Measurements from ENCODE around the gene AGER. TPM values are rescaled to one million over a fixed set of nuclear protein-coding genes. Genes with fewer than 3 reads are reported as not detected.
A peak's percentile ranks its signal among the peaks of the same experiment; 100 is the strongest.

The AGER gene
- total and polyA plus RNA-seq, 9 of the 15 experiments (the other 6 are each of a cell fraction or from before 2014, with no cell fraction given), result 1.2 to 11.5 (median 4.1) TPM

GRCh38 chr6:32189069-32189741 is 5.2 kb upstream of the AGER start (continued):
- TF ChIP-seq ZNF398 (CRISPR knock-in tag; IDR thresholded peaks at IDR 0.05) (no peak), SMARCA4 (IDR thresholded peaks at IDR 0.05) (peak; percentile 9; the same call in 1 of the 2 replicates)

- FAIRE-seq (no peak), DNase-seq (ENCODE audit: extremely low read depth in 1 of 4, low spot score in 3 of 4) (peak in 1 of 4 experiments; percentile 41), ATAC-seq (peak; percentile 9)
- Histone ChIP-seq H4K20me1 (replicated peaks; ENCODE audit: control insufficient read depth, insufficient read depth, low read length) (no peaks in the 10 kb centered on the region), H3K4me2 (ENCODE audit: insufficient read depth, low read length) (peak overlapping the region; percentile 90), H3K79me2 (ENCODE audit: control insufficient read depth, insufficient read depth, low read length) (peaks cover 65% of the 10 kb centered on the region), H3K9ac (ENCODE audit: insufficient read depth in 1 of 2, low read depth in 2 of 2, low read length in 2 of 2) (peak overlapping the region; percentile 89 to 95), H3K27me3 (ENCODE audit: control insufficient read depth in 2 of 2, insufficient read depth in 2 of 2, low read length in 2 of 2) (no peaks in the 10 kb centered on the region), H2AFZ (ENCODE audit: low read depth, low read length) (no peak overlapping the region), H3K4me3 (peak overlapping the region; percentile 79), H3K36me3 (ENCODE audit: control insufficient read depth, insufficient read depth, low read length) (peaks cover 42% of the 10 kb centered on the region; the same call in 2 of the 3 replicates), H3K27ac (ENCODE audit: extremely low read depth, low read depth, low read length) (peak overlapping the region; percentile 93), H3K9me1 (ENCODE audit: control insufficient read depth, insufficient read depth, low read length) (no peaks in the 10 kb centered on the region), H3K4me1 (replicated peaks in 1 of 2; ENCODE audit: control insufficient read depth in 2 of 2, insufficient read depth in 2 of 2, low read length in 2 of 2) (peaks cover 66 to 74% of the 10 kb centered on the region in 2 experiments), H3K9me3 (replicated peaks; ENCODE audit: control insufficient read depth, insufficient read depth, low read depth, low read length) (no peaks in the 10 kb centered on the region)
- no TSS peak for BruUV-seq (replicated peaks)
- POLR2A ChIA-PET, result interaction anchor here (0.5 to 2.5 kb wide), 9 partner anchors 9 to 498 kb away, joined by 3 to 8 read pairs (median 3); no protein-coding TSS in a partner anchor
- intact Hi-C loops (cut with micrococcal nuclease) (no loop called here), in situ Hi-C loops (cut with MboI) (no loop called here)
- WGBS (ENCODE audit: insufficient coverage, low coverage, missing lambda C conversion rate), result 5% methylated on average over 12 of the region's 13 CpGs
- CTCF ChIA-PET (ENCODE audit: low intra/inter-chr PET ratio), result no interaction called here
- TF ChIP-seq EGR1 (conservative IDR thresholded peaks at IDR 0.05), result peak; percentile 29; the same call in 1 of the 2 replicates
- TF ChIP-seq ARID1B (IDR thresholded peaks at IDR 0.05), result 0 out of 2 replicates have a peak, but pooled peaks have one; percentile 20
- TF ChIP-seq HES1 (IDR thresholded peaks at IDR 0.05; ENCODE audit: low read depth), result no peak
- TF ChIP-seq ZBTB5 (IDR thresholded peaks at IDR 0.05), result 0 out of 2 replicates have a peak, but pooled peaks have one; percentile 22
- TF ChIP-seq CEBPB (tag; IDR thresholded peaks at IDR 0.05), result peak; percentile 91
- TF ChIP-seq POLR2B (IDR thresholded peaks at IDR 0.05; ENCODE audit: low read depth, partially characterized antibody), result peak; percentile 43
These were observed 4.5 kb upstream of the AGER start for GRCh38 chr6:32188381-32189068.
